Activated gamma-delta T cell treated with anti-CD3 and anti-CD28 coated beads, Interleukin-2, amount 50 U/mL, for 16 hours (primary cell): ENCODE results near the gene NEK4.
"Not testable (repeated sequence)": the region's sequence is repeated elsewhere in the genome, so short reads cannot be mapped to it uniquely, and the experiment has no call there.

ENCODE experiments used
- DNase-seq: peaks from one replicate; pipeline ENCODE4 v3.0.0-alpha.2; 2020; ENCODE audit warnings: low read depth

NEK4 gene

DNA sequence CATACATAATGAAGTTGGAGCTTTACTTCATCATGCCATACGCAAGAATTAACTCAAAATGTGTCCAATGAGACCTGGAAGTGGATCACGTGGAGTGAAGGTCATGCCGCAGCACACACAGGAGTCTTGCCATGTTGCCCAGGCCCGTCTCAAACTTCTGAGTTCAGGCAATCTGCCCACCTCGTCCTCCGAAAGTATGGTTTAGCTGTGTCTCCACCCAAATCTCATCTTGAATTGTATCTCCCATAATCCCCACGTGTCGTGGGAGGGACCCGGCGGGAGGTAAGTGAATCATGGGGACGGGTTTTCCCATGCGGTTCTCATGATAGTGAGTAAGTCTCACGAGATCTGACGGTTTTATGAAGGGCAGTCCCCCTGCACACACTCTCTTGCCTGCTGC lies 39.1 kb downstream of the NEK4 start:
- no peak for DNase-seq

- DNase-seq, result no peak
Measured at GRCh38 chr3:52730681-52731080, 40.1 kb downstream of the NEK4 start.

DNA sequence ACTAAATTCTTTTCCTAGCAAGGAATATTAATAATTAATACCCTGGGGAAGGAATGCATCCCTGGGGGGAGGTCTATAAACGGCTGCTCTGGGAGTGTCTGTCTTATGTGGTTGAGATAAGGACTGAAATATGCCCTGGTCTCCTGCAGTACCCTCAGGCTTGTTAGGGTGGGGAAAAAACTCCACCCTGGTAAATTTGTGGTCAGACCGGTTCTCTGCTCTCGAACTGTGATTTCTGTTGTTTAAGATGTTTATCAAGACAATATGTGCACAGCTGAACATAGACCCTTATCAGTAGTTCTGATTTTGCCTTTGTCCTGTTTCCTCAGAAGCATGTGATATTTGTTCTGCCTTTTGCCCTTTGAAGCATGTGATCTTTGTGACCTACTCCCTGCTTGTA lies 42.0 kb downstream of the NEK4 start:
- not testable (repeated sequence) for DNase-seq

DNA sequence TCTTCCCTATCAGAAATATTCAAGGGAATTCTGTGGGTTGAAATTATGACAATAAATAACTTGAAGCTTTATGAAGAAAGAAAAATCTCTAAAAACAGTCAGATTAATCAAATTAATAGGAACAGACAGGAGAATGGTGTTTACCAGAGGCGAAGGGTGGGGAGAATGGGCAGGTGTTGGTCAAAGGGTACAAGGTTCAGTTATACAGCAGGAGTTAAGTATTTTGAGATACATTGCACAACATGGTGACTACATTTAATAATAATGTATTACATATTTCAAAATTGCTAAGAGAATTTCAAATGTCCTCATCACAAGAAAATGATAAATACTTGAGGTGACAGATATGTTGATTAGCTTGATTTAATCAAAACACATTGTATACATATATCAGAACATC lies 46.2 kb downstream of the NEK4 start:
- DNase-seq, result no peak

DNA sequence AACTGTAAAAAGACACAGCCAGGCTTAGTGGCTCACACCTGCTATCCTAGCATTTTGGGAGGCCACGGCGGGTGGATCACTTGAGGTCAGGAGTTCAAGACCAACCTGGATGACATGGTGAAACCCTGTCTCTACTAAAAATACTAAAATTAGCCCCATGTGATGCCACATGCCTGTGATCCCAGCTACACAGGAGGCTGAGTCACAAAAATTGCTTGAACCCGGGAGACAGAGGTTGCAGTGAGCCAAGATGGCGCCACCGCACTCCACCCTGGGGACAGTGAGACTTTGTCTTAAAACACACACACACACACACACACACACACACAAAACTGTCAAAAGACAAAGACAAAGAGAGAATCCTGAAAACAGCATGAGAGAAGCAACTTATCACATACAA lies 46.8 kb downstream of the NEK4 start:
- no peak for DNase-seq

- no peak for DNase-seq
Measured at GRCh38 chr3:52722491-52722890, 48.2 kb downstream of the NEK4 start.

GRCh38 chr3:52721730-52722008 lies 49.1 kb downstream of the NEK4 start:
- DNase-seq, result no peak

GRCh38 chr3:52721002-52721729 lies 49.6 kb downstream of the NEK4 start:
- no peak for DNase-seq

- DNase-seq, result no peak
Measured at GRCh38 chr3:52719618-52720017, 51.1 kb downstream of the NEK4 start.

DNA sequence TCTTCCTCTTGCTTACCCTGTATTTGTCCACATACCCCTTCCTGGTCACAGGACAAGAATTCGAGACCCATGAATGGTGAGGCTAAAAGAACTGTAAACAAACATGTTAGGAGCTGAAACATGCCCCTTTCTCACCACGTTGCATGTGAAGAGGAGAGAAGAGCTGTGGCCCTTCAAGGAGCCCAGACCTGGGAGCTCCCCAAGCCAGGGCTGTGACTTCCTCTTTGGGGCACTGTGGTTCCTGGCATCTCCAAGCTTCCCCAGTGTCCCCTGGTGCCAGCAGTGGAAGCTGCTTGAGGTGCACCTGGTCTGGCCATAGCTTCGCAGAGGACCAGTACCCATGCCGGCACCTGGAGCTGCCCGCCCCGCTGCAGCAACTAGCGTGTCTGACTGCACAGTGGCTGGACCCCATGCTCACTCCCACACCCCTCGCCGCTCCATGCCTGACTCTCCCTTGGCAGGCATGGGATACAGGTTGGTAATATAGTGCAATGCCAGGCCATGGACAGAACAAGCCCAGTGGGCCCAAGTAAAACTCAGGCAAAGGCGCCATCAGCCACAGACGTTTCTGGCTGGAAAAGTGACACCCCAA lies 54.9 kb downstream of the NEK4 start:
- no peak for DNase-seq

DNA sequence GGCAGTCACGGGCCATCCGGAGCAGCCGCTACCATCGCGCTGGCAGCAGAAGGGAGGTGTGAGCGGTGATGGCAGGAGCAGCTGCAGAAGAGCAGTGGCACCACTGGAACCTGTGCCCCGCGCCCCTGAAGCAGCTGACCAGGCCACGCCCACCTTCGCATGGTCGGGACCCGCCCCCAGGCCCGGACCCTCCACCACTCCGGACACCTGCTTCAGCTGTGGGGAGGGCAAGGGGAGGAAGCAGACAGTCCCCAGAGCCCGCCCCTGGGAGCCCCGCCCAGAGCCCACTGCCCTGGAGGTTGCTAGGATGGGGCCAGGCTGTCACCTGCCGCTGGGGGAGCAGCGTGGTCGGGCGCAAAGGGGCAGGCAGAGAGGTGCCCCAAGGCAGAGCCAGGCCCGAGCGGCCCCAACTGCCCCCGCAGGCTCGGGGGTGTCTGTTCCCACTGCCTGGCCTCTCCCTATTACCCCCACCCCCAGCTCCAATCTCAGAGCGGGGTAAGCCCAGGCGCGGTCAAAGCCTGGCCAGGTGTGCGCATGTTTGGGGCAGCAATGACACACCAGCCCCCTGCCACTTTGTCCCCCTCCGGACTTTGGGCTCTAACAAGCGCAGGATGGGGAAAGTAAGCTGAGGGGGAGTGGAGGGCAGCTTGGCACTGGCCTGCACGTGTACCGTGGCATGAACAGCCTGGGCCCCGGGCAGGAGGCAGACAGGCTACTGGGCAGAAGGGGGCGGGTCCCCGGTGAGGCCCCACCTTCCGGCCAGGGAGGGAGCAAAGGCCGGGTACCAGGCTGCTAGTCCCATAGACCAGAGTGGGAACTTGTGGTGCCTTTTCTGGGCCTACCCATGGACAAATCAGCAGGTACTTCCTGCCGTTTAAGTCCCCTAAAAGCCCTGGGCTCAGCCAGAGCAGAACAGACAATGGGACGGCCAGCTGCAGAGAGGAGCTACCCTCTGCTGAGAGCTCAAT lies 56.1 kb downstream of the NEK4 start:
- DNase-seq, result no peak

GRCh38 chr3:52712291-52713212 lies 58.2 kb downstream of the NEK4 start:
- DNase-seq, result no peak

- DNase-seq, result no peak
Measured at GRCh38 chr3:52710512-52710911, 60.2 kb downstream of the NEK4 start.

GRCh38 chr3:52707585-52707984 lies 63.2 kb downstream of the NEK4 start:
- no peak for DNase-seq

GRCh38 chr3:52705688-52706686 lies 64.8 kb downstream of the NEK4 start, which contains the start of the genes GLT8D1 and SPCS1:
Gene GLT8D1, minus strand, starts transcription at chr3:52705791. Its CDS starts 5,331 bp downstream, at chr3:52700460.
Gene SPCS1, plus strand, starts transcription at chr3:52706106. Its CDS starts 141 bp downstream, at chr3:52706247.
- DNase-seq, result peak; percentile 72

DNA sequence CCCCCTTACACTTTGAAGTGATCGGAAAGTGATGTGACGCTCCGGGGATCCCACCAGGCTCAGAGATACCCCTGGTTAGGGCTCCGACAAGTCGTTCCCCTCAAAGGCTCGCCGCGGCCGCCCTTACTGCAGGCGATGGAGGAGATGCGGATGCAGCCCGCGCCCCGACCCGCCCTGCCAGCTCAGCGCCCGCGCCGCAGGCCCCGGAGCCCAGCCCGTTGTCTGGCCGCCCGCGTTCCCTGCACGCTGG lies 65.4 kb downstream of the NEK4 start:
- no peak for DNase-seq

GRCh38 chr3:52704611-52705437 lies 65.9 kb downstream of the NEK4 start:
- DNase-seq, result no peak

DNA sequence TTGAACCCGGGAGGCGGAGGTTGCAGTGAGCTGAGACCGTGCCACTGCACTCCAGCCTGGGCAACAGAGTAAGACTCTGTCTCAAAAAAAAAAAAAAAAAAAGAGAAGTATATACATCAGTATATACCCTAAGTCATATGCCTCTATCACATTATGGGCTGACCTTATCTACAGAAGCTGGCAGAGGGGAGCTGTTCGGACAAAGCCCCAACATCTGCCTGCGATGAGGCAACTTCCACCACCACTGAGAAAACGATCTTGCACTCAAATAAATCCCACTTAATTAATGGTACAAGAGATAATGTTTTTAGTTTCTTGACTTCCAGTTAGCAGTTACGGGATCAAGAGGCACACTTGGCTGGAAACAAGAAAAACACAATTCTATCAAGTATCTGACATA lies 67.4 kb downstream of the NEK4 start:
- no peak for DNase-seq

- no peak for DNase-seq
Measured at GRCh38 chr3:52697632-52697965, 73.1 kb downstream of the NEK4 start.
